NCI-H524 (cell line): Measurements from ENCODE around the gene CCDC33.
"Not testable (repeated sequence)": the region's sequence is repeated elsewhere in the genome, so short reads cannot be mapped to it uniquely, and the experiment has no call there.

Experiments
- DNase-seq, 2 experiments: peaks; one replicate each; lab custom pipeline; 2025; lab: John Stamatoyannopoulos, UW

Gene CCDC33

GRCh38 chr15:74333093-74333492 is 97.0 kb downstream of the CCDC33 start:
- no peak for DNase-seq

GRCh38 chr15:74333662-74334061 is 97.5 kb downstream of the CCDC33 start:
- no peak for DNase-seq

- DNase-seq: no peak
Observed at GRCh38 chr15:74334127-74334526, 98.0 kb downstream of the CCDC33 start.

GRCh38 chr15:74335396-74335795 is 99.3 kb downstream of the CCDC33 start:
- DNase-seq: no peak

- DNase-seq: no peak
Observed at GRCh38 chr15:74336061-74337005, 100.2 kb downstream of the CCDC33 start.

GRCh38 chr15:74337146-74337545 is 101.0 kb downstream of the CCDC33 start:
- DNase-seq: no peak

- peak in 1 of 2 experiments; percentile 41 for DNase-seq
Observed at GRCh38 chr15:74337607-74338211, 101.6 kb downstream of the CCDC33 start.

- no peak for DNase-seq
Observed at GRCh38 chr15:74338676-74339075, 102.5 kb downstream of the CCDC33 start.

GRCh38 chr15:74339371-74339770 is 103.2 kb downstream of the CCDC33 start:
- no peak for DNase-seq

GRCh38 chr15:74340150-74340549 is 104.0 kb downstream of the CCDC33 start:
- no peak for DNase-seq

- no peak for DNase-seq
Observed at GRCh38 chr15:74343127-74343796, 107.1 kb downstream of the CCDC33 start.

GRCh38 chr15:74343797-74344127 is 107.6 kb downstream of the CCDC33 start:
- no peak for DNase-seq

GRCh38 chr15:74345051-74345450 is 108.9 kb downstream of the CCDC33 start:
- DNase-seq: no peak

- no peak for DNase-seq
Observed at GRCh38 chr15:74347757-74348250, 111.7 kb downstream of the CCDC33 start.

- DNase-seq: no peak
Observed at GRCh38 chr15:74349241-74349778, 113.2 kb downstream of the CCDC33 start.

- no peak for DNase-seq
Observed at GRCh38 chr15:74350295-74351275, 114.5 kb downstream of the CCDC33 start.

- DNase-seq: no peak
Observed at GRCh38 chr15:74351670-74352069, 115.5 kb downstream of the CCDC33 start.

- DNase-seq: no peak
Observed at GRCh38 chr15:74352393-74352910, 116.3 kb downstream of the CCDC33 start.

GRCh38 chr15:74353992-74354391 is 117.9 kb downstream of the CCDC33 start:
- not testable (repeated sequence) for DNase-seq

GRCh38 chr15:74356050-74356449 is 119.9 kb downstream of the CCDC33 start:
- not testable (repeated sequence) for DNase-seq

GRCh38 chr15:74357514-74357913 is 121.4 kb downstream of the CCDC33 start:
- not testable (repeated sequence) for DNase-seq
